Measurements from ENCODE around the gene ASCC1. TPM values are rescaled to one million over a fixed set of nuclear protein-coding genes. Genes with fewer than 3 reads are reported as not detected.

The ASCC1 gene
- total and polyA plus RNA-seq, 2 of the 13 experiments (the other 11 are each of a cell fraction or from before 2014, with no cell fraction given), result 21.6 to 30.1 TPM

DNA sequence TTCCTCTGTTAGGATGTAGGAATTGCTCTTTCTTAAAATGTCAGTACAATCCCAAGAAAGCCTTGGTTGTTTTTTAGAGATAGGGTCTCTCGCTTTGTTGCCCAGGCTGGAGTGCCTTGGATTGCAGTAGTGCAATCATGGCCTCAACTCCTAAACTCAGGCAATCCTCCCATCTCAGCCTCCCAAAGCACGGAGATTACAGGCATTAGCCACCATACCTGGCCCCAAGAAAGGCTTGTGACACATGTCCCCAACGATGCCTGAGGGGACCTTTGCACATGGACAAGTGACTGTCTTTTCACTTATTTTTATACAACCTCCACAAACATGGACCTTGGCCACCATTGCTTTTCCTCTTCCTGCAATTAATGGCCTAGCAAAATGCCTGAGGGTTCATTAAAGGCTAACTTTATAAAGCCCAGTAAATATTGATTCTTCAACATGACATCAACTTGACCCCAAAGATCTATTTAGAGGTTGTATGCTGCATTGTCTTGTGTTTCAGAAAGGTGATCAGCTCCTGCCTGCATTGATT is 117.7 kb downstream of the ASCC1 start (continued):
- TF ChIP-seq, protein P1, sequence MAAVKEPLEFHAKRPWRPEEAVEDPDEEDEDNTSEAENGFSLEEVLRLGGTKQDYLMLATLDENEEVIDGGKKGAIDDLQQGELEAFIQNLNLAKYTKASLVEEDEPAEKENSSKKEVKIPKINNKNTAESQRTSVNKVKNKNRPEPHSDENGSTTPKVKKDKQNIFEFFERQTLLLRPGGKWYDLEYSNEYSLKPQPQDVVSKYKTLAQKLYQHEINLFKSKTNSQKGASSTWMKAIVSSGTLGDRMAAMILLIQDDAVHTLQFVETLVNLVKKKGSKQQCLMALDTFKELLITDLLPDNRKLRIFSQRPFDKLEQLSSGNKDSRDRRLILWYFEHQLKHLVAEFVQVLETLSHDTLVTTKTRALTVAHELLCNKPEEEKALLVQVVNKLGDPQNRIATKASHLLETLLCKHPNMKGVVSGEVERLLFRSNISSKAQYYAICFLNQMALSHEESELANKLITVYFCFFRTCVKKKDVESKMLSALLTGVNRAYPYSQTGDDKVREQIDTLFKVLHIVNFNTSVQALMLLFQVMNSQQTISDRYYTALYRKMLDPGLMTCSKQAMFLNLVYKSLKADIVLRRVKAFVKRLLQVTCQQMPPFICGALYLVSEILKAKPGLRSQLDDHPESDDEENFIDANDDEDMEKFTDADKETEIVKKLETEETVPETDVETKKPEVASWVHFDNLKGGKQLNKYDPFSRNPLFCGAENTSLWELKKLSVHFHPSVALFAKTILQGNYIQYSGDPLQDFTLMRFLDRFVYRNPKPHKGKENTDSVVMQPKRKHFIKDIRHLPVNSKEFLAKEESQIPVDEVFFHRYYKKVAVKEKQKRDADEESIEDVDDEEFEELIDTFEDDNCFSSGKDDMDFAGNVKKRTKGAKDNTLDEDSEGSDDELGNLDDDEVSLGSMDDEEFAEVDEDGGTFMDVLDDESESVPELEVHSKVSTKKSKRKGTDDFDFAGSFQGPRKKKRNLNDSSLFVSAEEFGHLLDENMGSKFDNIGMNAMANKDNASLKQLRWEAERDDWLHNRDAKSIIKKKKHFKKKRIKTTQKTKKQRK (IDR thresholded peaks at IDR 0.05; ENCODE audit: low read length), result no peak
- TF ChIP-seq GPN1 (CRISPR knock-in tag; IDR thresholded peaks at IDR 0.05; ENCODE audit: borderline replicate concordance), result no peak
- TF ChIP-seq, protein P2, sequence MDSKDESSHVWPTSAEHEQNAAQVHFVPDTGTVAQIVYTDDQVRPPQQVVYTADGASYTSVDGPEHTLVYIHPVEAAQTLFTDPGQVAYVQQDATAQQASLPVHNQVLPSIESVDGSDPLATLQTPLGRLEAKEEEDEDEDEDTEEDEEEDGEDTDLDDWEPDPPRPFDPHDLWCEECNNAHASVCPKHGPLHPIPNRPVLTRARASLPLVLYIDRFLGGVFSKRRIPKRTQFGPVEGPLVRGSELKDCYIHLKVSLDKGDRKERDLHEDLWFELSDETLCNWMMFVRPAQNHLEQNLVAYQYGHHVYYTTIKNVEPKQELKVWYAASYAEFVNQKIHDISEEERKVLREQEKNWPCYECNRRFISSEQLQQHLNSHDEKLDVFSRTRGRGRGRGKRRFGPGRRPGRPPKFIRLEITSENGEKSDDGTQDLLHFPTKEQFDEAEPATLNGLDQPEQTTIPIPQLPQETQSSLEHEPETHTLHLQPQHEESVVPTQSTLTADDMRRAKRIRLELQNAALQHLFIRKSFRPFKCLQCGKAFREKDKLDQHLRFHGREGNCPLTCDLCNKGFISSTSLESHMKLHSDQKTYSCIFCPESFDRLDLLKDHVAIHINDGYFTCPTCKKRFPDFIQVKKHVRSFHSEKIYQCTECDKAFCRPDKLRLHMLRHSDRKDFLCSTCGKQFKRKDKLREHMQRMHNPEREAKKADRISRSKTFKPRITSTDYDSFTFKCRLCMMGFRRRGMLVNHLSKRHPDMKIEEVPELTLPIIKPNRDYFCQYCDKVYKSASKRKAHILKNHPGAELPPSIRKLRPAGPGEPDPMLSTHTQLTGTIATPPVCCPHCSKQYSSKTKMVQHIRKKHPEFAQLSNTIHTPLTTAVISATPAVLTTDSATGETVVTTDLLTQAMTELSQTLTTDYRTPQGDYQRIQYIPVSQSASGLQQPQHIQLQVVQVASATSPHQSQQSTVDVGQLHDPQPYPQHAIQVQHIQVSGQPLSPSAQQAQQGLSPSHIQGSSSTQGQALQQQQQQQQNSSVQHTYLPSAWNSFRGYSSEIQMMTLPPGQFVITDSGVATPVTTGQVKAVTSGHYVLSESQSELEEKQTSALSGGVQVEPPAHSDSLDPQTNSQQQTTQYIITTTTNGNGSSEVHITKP (CRISPR knock-in tag; IDR thresholded peaks at IDR 0.05; ENCODE audit: low read depth), result 0 out of 2 replicates have a peak, but pooled peaks have one; percentile 4
- TF ChIP-seq, protein P3, sequence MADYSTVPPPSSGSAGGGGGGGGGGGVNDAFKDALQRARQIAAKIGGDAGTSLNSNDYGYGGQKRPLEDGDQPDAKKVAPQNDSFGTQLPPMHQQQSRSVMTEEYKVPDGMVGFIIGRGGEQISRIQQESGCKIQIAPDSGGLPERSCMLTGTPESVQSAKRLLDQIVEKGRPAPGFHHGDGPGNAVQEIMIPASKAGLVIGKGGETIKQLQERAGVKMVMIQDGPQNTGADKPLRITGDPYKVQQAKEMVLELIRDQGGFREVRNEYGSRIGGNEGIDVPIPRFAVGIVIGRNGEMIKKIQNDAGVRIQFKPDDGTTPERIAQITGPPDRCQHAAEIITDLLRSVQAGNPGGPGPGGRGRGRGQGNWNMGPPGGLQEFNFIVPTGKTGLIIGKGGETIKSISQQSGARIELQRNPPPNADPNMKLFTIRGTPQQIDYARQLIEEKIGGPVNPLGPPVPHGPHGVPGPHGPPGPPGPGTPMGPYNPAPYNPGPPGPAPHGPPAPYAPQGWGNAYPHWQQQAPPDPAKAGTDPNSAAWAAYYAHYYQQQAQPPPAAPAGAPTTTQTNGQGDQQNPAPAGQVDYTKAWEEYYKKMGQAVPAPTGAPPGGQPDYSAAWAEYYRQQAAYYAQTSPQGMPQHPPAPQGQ (CRISPR knock-in tag; IDR thresholded peaks at IDR 0.05; ENCODE audit: borderline replicate concordance), result no peak
- TF ChIP-seq ASH2L (IDR thresholded peaks at IDR 0.05; ENCODE audit: insufficient read length, low read depth, low read length), result peak; percentile 92
- no peak for TF ChIP-seq BORCS8-MEF2B (CRISPR knock-in tag; IDR thresholded peaks at IDR 0.05)
- no peak for TF ChIP-seq KMT2B (CRISPR knock-in tag; IDR thresholded peaks at IDR 0.05)
- TF ChIP-seq ZNF766 (CRISPR knock-in tag; IDR thresholded peaks at IDR 0.05; ENCODE audit: borderline replicate concordance), result no peak
- TF ChIP-seq, protein P4, sequence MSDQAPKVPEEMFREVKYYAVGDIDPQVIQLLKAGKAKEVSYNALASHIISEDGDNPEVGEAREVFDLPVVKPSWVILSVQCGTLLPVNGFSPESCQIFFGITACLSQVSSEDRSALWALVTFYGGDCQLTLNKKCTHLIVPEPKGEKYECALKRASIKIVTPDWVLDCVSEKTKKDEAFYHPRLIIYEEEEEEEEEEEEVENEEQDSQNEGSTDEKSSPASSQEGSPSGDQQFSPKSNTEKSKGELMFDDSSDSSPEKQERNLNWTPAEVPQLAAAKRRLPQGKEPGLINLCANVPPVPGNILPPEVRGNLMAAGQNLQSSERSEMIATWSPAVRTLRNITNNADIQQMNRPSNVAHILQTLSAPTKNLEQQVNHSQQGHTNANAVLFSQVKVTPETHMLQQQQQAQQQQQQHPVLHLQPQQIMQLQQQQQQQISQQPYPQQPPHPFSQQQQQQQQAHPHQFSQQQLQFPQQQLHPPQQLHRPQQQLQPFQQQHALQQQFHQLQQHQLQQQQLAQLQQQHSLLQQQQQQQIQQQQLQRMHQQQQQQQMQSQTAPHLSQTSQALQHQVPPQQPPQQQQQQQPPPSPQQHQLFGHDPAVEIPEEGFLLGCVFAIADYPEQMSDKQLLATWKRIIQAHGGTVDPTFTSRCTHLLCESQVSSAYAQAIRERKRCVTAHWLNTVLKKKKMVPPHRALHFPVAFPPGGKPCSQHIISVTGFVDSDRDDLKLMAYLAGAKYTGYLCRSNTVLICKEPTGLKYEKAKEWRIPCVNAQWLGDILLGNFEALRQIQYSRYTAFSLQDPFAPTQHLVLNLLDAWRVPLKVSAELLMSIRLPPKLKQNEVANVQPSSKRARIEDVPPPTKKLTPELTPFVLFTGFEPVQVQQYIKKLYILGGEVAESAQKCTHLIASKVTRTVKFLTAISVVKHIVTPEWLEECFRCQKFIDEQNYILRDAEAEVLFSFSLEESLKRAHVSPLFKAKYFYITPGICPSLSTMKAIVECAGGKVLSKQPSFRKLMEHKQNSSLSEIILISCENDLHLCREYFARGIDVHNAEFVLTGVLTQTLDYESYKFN (CRISPR knock-in tag; conservative IDR thresholded peaks at IDR 0.05), result peak; percentile 97
- no peak for TF ChIP-seq THYN1 (CRISPR knock-in tag; IDR thresholded peaks at IDR 0.05; ENCODE audit: borderline replicate concordance, low read depth)
- no peak for TF ChIP-seq ZNF781 (CRISPR knock-in tag; IDR thresholded peaks at IDR 0.05; ENCODE audit: borderline replicate concordance, not compliant biosample characterization)
- TF ChIP-seq MTF2 (CRISPR knock-in tag; IDR thresholded peaks at IDR 0.05; ENCODE audit: borderline replicate concordance), result no peak
- peak; percentile 19; the same call in 1 of the 2 replicates for TF ChIP-seq REPIN1 (CRISPR knock-in tag; IDR thresholded peaks at IDR 0.05; ENCODE audit: borderline replicate concordance, low read depth)
- TF ChIP-seq ZNF136 (CRISPR knock-in tag; IDR thresholded peaks at IDR 0.05; ENCODE audit: low read depth), result no peak

Measured in HepG2 (cell line).